Adrenal gland (tissue), 5 donors: ENCODE measurements around the gene PPP2R5B.

Experiments used
- CTCF ChIP-seq, 6 experiments: fragments of 450-650 bp in 4 of 6; fragments of 200-600 bp in 2 of 6; sonication (generic) in 1 of 6; IDR thresholded peaks; 1 replicate in 5 of 6; 2 replicates in 1 of 6; pipeline versions ENCODE4 v1.5.1 to v1.8.0; 2016 to 2021; ENCODE audit warnings: antibody characterized with exemption in 6 of 6, mild to moderate bottlenecking in 2 of 6, moderate library complexity in 1 of 6
- POLR2A ChIP-seq, 2 donors: fragments of 450-650 bp; IDR thresholded peaks; one replicate each; pipeline ENCODE4 v1.6.1; 2017; ENCODE audit warnings: antibody characterized with exemption in 2 of 2, mild to moderate bottlenecking in 2 of 2, moderate library complexity in 1 of 2
- donor health status: DM: no; HTN: no; CAD: no.

DNA sequence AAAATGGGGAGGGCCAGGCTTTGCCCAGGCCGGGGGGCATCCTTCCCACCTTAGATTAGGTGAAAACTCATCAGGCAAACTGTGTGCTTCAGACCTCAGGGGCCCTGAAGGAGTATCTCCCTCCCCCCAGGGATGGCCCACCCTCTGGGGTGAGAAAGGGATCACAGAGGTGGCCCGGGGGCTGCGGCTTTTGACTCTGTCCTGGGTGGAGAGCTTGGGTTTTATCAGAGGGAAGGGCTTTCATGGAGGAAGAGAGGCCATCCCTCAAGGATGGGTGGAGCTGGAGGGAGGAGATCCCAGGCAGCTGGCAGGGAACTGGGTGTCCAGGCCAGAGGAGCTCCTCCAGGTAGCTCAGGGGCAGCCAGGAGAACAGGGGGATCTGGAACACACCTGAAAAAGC is 3.1 kb upstream of the PPP2R5B start:
- TF ChIP-seq CTCF (IDR thresholded peaks at IDR 0.05) (no peak), POLR2A (IDR thresholded peaks at IDR 0.05) (no peak)
